GM23248 (cell line): ENCODE measurements around the gene GAB2.

Experiments used
- EZH2 ChIP-seq: fragments of 200-600 bp; sonication (generic); IDR thresholded peaks from 2 replicates; pipeline ENCODE4 v1.6.1; 2018; ENCODE audit warnings: antibody characterized with exemption, mild to moderate bottlenecking; ENCODE audit not compliant: insufficient read depth, poor library complexity, severe bottlenecking
- EZH2phosphoT487 ChIP-seq: fragments of 200-600 bp; sonication (generic); IDR thresholded peaks from 2 replicates; pipeline ENCODE4 v1.6.1; 2018; ENCODE audit warnings: antibody characterized with exemption, moderate library complexity, mild to moderate bottlenecking, low read depth; ENCODE audit not compliant: insufficient read depth

DNA sequence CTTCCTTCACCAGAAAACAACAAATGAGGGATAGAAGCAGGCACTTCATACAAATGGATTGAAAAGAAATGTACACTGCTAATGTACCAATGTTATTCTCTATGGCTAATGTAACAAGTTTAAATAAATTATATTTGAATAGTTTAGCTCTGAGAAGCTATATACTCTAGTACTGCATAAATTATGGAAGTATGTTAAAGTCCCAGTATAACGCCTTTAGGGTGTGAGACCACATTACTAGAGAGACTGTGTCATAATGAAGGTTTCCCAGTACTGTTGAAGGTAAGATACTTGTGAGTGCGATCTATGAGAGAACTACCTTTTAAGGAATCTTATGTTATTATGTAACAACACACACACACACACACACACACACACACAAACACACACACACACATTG lies 39.8 kb upstream of the GAB2 start:
- TF ChIP-seq EZH2phosphoT487 (no peak), EZH2 (no peak)
